Upper lobe of left lung (tissue), 6 donors: ENCODE results near the gene ZNF680. TPM values are rescaled to one million over a fixed set of nuclear protein-coding genes. Genes with fewer than 3 reads are reported as not detected.

Experiments
- ATAC-seq, 2 donors: fragments of 200-7000 bp; cut with Tn5 transposase; one replicate each; pipeline ENCODE4 v1.9.1; 2022; ENCODE audit warnings: mild to moderate bottlenecking in 2 of 2, moderate library complexity in 2 of 2; ENCODE audit not compliant: low FRiP score in 2 of 2
- DNase-seq, 2 donors: peaks; one replicate each; pipeline ENCODE4 v3.0.0-alpha.2; 2019 to 2020
- H3K27ac ChIP-seq, 4 donors: fragments of 200-600 bp; sonication (generic); one replicate each; pipeline ENCODE4 v1.5.1; 2016 to 2019
- H3K27me3 ChIP-seq, 4 donors: fragments of 200-600 bp; sonication (generic); one replicate each; pipeline ENCODE4 v1.5.1; 2017 to 2019
- H3K36me3 ChIP-seq, 4 donors: fragments of 200-600 bp; sonication (generic); one replicate each; pipeline ENCODE4 v1.5.1; 2016 to 2019
- H3K4me1 ChIP-seq, 4 donors: fragments of 200-600 bp; sonication (generic); one replicate each; pipeline ENCODE4 v1.5.1; 2018 to 2019
- H3K4me3 ChIP-seq, 4 donors: fragments of 200-600 bp; sonication (generic); one replicate each; pipeline ENCODE4 v1.5.1; 2017 to 2019; ENCODE audit warnings: mild to moderate bottlenecking in 2 of 4, moderate library complexity in 1 of 4
- H3K9me3 ChIP-seq, 4 donors: fragments of 200-600 bp; sonication (generic); one replicate each; pipeline ENCODE4 v1.5.1; 2018 to 2019
- CTCF ChIP-seq, 6 experiments: fragments of 450-650 bp in 4 of 6; fragments of 200-600 bp in 2 of 6; sonication (generic) in 2 of 6; IDR thresholded peaks; one replicate each; pipeline ENCODE4 v1.5.1; 2016 to 2019; ENCODE audit warnings: antibody characterized with exemption in 6 of 6
- EP300 ChIP-seq, 4 donors: sonication (generic); formaldehyde crosslinking; IDR thresholded peaks; one replicate each; pipeline ENCODE4 v1.5.1; 2017; ENCODE audit warnings: antibody characterized with exemption in 4 of 4, control low read depth in 2 of 4
- POLR2A ChIP-seq, 4 donors: fragments of 450-650 bp; IDR thresholded peaks; one replicate each; pipeline ENCODE4 v1.5.1; 2016 to 2017; ENCODE audit warnings: antibody characterized with exemption in 4 of 4, mild to moderate bottlenecking in 2 of 4
- POLR2AphosphoS5 ChIP-seq, 2 donors: sonication (generic); formaldehyde crosslinking; IDR thresholded peaks; one replicate each; pipeline ENCODE4 v1.5.1; 2017; ENCODE audit warnings: antibody characterized with exemption in 2 of 2
- WGBS, 2 donors: methylation state at CpG; one replicate each; pipeline ENCODE4 v1.1.5; 2017 to 2018; 5-methylcytosine and 5-hydroxymethylcytosine counted together
- total RNA-seq, 6 donors: library from RNA; depleted of rRNA in 4 of 6; stranded (reverse); fragments of >200 nt in 4 of 6; gene quantifications; one replicate each; pipeline versions ENCODE4 v1.1.0 to v1.2.1, GENCODE V29; 2016 to 2021
- donor health status: DM: no; HTN: no; CAD: no; lungs with moderate emphysema.
- donor health status: DM: no; HTN: yes; CAD: no; lungs with severe emphysema.

Gene ZNF680
- total RNA-seq, 6 donors from 2014 or later: 4.0 to 20.3 (median 11.7) TPM

DNA sequence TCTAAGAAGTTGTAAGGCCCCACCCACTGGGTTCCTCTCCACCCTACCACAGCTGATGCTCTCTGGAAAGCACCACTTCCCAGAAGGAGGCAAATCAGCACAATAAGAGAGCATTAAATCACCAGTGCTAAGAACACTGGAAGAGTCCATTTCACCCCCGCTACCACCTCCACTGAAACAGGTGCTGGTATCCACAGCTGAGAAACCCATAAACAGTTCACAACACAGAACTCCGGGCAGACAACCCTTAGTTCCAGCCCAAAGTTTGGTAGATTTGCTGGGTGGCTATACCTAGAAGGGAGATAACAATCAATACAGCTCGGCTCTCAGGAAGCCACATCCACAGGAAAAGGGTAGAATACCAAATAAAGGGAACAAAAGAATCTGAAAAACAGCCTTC, 34.1 kb downstream of the ZNF680 start:
- H3K9me3 ChIP-seq: peaks cover 26 to 91% (median 89%) of the 10 kb centered on the region in 4 donors
- TF ChIP-seq CTCF (IDR thresholded peaks at IDR 0.05) (no peak), POLR2AphosphoS5 (IDR thresholded peaks at IDR 0.05) (no peak), POLR2A (IDR thresholded peaks at IDR 0.05) (no peak), EP300 (IDR thresholded peaks at IDR 0.05) (no peak)
- DNase-seq (no peak), ATAC-seq (no peak)
- H3K4me1 ChIP-seq: no peaks in the 10 kb centered on the region
- H3K27ac ChIP-seq: no peak overlapping the region
- H3K36me3 ChIP-seq: peaks cover 4 to 46% (median 32%) of the 10 kb centered on the region in 4 donors
- 80 to 85% methylated on average over 3 of the region's 3 CpGs for WGBS, 2 donors
- no peak overlapping the region for H3K4me3 ChIP-seq
- H3K27me3 ChIP-seq: no peaks in the 10 kb centered on the region

DNA sequence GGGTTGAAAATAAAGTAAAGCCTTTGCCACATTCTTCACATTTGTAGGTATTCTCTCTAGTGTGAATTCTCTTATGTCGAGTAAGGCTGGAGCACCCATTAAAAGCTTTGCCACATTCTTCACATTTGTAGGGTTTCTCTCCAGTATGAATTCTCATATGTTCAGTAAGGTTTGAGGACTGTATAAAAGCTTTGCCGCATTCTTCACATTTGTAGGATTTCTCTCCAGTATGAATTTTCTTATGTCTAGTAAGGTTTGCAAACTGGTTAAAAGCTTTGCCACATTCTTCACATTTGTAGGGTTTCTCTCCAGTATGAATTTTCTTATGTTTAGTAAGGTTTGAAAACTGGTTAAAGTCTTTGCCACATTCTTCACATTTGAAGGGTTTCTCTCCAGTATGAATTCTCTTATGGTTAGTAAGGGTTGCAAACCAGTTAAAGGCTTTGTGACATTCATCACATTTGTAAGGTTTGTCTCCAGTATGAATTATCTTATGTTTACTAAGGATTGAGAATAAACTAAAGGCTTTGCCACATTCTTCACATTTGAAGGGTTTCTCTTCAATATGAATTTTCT, 41.4 kb downstream of the ZNF680 start:
- WGBS, 2 donors: 100% methylated on average over 2 of the region's 2 CpGs
- H3K4me3 ChIP-seq: no peak overlapping the region
- H3K27me3 ChIP-seq: no peaks in the 10 kb centered on the region
- DNase-seq (no peak), ATAC-seq (no peak)
- H3K9me3 ChIP-seq: peaks cover 78 to 96% (median 90%) of the 10 kb centered on the region in 4 donors
- no peaks in the 10 kb centered on the region for H3K4me1 ChIP-seq
- H3K36me3 ChIP-seq: peaks cover 5 to 30% (median 15%) of the 10 kb centered on the region in 4 donors
- no peak for TF ChIP-seq POLR2AphosphoS5 (IDR thresholded peaks at IDR 0.05)
- TF ChIP-seq CTCF (IDR thresholded peaks at IDR 0.05): no peak
- TF ChIP-seq EP300 (IDR thresholded peaks at IDR 0.05): no peak
- no peak for TF ChIP-seq POLR2A (IDR thresholded peaks at IDR 0.05)
- no peak overlapping the region for H3K27ac ChIP-seq

GRCh38 chr7:64516451-64516850, 46.4 kb downstream of the ZNF680 start:
- H3K4me3 ChIP-seq: no peak overlapping the region
- H3K4me1 ChIP-seq: no peaks in the 10 kb centered on the region
- peaks cover 50 to 83% (median 72%) of the 10 kb centered on the region in 4 donors for H3K9me3 ChIP-seq
- TF ChIP-seq CTCF (IDR thresholded peaks at IDR 0.05): no peak
- no peak for TF ChIP-seq POLR2A (IDR thresholded peaks at IDR 0.05)
- TF ChIP-seq EP300 (IDR thresholded peaks at IDR 0.05): no peak
- TF ChIP-seq POLR2AphosphoS5 (IDR thresholded peaks at IDR 0.05): no peak
- WGBS, 2 donors: 49 to 65% methylated on average over 2 of the region's 2 CpGs
- no peaks in the 10 kb centered on the region for H3K27me3 ChIP-seq
- ATAC-seq (no peak), DNase-seq (no peak)
- peaks cover 0 to 15% (median 6%) of the 10 kb centered on the region in 4 donors for H3K36me3 ChIP-seq
- H3K27ac ChIP-seq: no peak overlapping the region

- H3K27ac ChIP-seq: no peak overlapping the region
- WGBS, 2 donors: 94 to 95% methylated on average over 1 of the region's 1 CpG
- H3K4me1 ChIP-seq: no peaks in the 10 kb centered on the region
- DNase-seq: no peak
- no peak for TF ChIP-seq POLR2A (IDR thresholded peaks at IDR 0.05)
- no peak for TF ChIP-seq POLR2AphosphoS5 (IDR thresholded peaks at IDR 0.05)
- no peak for TF ChIP-seq EP300 (IDR thresholded peaks at IDR 0.05)
- no peak for TF ChIP-seq CTCF (IDR thresholded peaks at IDR 0.05)
- no peak for ATAC-seq
- H3K9me3 ChIP-seq: peaks cover 48 to 83% (median 72%) of the 10 kb centered on the region in 4 donors
- no peak overlapping the region for H3K4me3 ChIP-seq
- no peaks in the 10 kb centered on the region for H3K27me3 ChIP-seq
- peaks cover 0 to 8% (median 4%) of the 10 kb centered on the region in 4 donors for H3K36me3 ChIP-seq
Observed at GRCh38 chr7:64515781-64516180, 47.1 kb downstream of the ZNF680 start.

DNA sequence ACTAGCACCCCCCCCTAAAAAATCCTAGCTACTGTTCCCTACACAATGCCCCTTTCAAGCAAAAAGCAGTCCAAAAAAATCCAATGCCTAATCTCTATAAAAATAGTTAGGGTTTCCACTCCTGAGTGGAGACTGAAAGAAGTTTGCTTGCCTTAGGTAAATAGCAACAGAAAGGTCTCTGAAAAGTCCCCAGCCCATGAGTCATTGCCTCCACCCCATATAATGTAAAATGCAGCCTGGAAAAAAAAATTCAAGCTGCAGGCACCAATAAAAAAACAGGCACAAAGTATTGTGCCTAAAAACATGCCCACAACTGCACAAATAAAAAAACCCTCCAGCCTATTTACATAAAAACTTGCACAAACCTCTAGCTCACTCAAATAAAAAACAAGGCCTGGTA, 47.5 kb downstream of the ZNF680 start:
- no peaks in the 10 kb centered on the region for H3K27me3 ChIP-seq
- no peak overlapping the region for H3K27ac ChIP-seq

More for the DNA sequence above, 47.5 kb downstream of the ZNF680 start:
- no peak for TF ChIP-seq POLR2A (IDR thresholded peaks at IDR 0.05)
- no peak for TF ChIP-seq CTCF (IDR thresholded peaks at IDR 0.05)
- H3K9me3 ChIP-seq: peaks cover 44 to 80% (median 69%) of the 10 kb centered on the region in 4 donors
- no peak for ATAC-seq
- no peaks in the 10 kb centered on the region for H3K4me1 ChIP-seq
- peaks cover 0 to 8% (median 4%) of the 10 kb centered on the region in 4 donors for H3K36me3 ChIP-seq
- H3K4me3 ChIP-seq: no peak overlapping the region
- DNase-seq: no peak
